GM21367 (cell line): ENCODE data around the gene GABRA5.

Source experiments
- ATAC-seq: cut with Tn5 transposase; IDR thresholded peaks from one replicate; pipeline ENCODE4 v1.9.1; 2021; ENCODE audit not compliant: unreplicated experiment

The GABRA5 gene

DNA sequence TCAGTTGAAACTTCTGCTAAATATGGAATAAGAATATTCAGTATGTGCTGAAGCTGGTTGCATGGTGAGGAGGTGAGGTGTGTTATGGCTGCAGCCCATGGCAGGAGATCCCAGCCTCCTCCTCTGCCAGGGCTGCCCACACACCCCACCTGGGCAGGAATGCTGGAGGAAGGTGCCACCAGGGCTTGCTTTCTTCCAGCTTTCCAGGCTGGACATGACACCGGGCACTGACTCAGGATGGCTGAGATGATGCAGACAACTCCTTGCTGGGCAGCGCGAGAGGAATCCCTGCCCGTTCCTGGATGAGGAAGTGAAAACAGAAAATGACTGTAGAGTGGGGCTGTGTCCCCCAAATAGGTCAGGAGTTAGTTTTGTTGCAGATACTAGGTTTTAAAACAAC lies 118.2 kb downstream of the GABRA5 start:
- no peak for ATAC-seq

- ATAC-seq: no peak
Measured at GRCh38 chr15:26996250-26996649, 129.4 kb downstream of the GABRA5 start.
